GM21737 (cell line): ENCODE data around the gene SLC25A21.
"Not testable (repeated sequence)": the region's sequence is repeated elsewhere in the genome, so short reads cannot be mapped to it uniquely, and the experiment has no call there.

Experiments
- ATAC-seq: cut with Tn5 transposase; IDR thresholded peaks from one replicate; pipeline ENCODE4 v1.9.1; 2021; ENCODE audit warnings: mild to moderate bottlenecking, moderate library complexity; ENCODE audit not compliant: unreplicated experiment

SLC25A21 gene

DNA sequence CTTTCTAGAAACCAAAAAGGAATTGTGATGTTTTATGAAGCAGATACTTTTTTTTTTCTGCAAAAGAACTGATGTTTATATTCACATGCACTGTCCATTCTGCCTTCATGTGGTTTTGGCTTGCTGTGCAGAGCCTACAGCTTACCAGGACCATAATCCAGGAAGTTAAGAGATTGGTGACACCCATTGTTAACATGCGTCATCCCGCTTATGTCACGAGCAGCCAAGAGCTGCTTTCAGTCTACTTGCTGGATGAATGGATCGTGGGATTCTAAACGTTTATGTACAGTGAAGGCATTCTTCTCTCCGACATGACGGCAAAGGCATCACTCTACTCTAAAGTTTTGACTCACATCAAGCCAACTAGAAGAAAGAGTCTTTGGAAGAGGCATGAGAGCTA, 434.1 kb downstream of the SLC25A21 start:
- ATAC-seq: no peak

DNA sequence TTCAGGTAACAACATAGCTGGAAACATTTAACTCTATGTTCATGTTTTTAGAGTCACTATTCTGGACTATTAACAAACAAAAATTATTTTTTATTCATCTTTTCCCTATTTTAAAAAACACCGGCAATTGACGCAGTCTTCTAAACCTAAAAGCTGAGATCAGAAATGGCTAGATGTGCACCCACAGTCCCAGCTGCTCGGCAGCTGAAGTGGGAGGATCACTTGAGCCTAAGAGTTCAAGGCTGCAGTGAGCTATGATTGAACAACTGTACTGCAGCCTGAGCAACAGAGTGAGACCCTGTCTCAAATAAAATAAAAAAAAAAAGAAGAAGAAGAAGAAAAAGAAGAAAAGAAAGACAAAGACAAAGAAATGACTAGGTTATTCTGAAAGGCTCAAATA, 446.3 kb downstream of the SLC25A21 start:
- ATAC-seq: no peak

DNA sequence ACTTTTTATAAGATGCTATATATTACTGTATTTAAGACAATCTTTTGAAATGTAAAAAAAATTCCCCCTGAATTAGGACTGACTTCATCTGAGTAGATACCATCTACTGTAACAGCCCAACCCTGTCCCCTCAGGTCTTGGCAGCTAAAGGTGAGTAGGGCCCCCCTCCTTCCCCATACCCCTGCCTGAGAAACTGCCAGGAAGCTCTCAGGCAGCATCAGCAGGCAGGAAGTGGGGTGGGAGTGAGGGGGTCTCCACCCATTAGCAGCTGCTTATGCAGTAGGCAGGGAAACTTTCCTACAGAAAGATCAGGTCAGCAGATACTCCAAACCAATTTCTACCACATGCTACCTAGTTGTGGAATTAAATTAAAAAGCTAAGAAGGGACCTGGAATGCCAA, 448.2 kb downstream of the SLC25A21 start:
- no peak for ATAC-seq

DNA sequence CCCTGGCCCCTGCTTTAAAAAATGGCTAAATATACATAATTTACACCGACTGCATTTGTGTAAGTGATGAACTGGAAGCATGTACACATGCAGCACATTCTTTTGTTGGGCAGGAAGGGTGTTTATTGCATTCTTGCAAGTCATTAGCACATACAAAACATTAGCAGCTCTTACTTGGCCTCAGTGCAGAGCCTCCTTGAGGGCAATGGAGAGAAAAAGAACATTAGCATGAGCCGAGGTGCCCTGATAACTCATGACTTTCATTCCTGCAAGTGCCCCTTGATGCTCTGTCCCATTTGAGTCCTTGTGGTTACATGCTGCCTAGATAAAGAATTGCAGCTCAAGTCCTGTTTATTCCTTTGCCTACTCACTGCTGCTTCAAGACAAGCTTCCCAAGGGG, 448.9 kb downstream of the SLC25A21 start:
- no peak for ATAC-seq

DNA sequence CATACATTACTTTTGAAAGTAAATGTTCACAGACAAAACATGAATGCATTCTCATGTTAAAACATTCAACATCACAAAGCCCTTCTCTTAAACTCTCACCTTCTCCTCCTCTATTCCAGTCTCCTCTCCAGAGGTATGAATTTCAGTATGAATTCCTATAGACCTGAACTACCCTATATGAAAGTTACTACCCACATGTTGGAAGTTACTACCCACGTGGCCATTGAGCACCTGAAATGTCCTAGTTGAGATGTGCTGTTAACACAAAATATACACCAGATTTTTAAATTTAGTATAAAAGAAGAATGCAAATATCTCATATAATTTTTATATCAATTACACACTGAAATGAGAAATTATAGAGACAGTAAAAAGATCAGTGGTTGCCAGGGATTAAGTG, 450.5 kb downstream of the SLC25A21 start:
- no peak for ATAC-seq

DNA sequence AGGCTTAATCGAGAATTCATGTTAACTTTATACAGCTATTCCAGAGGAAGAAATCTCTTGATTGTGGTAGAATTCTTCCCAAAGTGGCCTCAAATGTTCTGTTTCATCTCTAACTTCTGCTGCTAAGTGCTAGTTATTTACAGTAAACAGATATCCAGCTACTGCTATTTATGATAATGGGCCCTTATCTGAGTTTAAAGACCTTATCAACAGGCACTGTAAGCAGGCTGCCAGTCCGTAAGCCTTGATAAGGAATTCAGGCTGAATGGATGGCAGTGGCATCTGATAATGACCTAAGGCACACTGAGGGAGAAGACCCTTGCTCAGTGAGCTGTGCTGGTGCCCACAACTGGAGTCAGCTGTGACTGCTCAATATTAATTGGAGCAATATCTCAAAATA, 451.7 kb downstream of the SLC25A21 start:
- no peak for ATAC-seq

DNA sequence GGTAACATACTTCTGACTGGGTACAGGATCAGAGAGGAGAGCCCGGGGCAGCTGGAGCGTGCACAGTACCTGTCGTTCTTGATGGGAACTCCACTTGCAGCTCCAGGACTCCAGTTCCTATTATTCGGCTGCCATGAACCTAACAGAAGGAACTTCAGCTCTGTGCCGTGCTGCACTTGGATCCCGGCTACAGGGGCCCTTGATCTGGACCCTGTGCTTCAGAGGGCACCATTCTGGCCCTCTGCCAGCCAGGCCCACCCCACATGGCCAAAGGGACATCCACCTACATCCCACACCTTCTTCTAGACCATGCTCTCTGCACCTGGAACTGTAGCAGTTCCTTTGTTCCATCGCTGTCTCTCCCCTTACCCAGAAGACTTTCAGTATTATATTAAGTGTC, 452.6 kb downstream of the SLC25A21 start:
- ATAC-seq: no peak

DNA sequence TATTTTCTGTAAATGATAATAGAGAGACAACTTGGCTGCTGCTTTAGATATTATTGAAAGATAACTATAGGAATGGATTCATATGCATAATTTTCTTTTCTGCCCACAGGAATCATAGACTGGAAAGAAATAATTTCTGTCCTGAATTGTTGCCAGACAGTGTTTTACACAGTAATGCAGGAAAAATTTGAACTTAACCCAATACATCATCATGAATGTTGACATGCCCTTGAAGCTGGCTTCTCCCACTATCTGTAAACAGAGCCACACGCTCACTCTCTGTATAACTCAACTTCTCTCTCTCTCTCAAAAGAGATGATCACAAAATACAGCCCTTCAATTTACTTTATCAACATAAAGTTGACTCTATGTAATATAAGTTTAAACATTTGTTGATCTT, 454.2 kb downstream of the SLC25A21 start:
- no peak for ATAC-seq

DNA sequence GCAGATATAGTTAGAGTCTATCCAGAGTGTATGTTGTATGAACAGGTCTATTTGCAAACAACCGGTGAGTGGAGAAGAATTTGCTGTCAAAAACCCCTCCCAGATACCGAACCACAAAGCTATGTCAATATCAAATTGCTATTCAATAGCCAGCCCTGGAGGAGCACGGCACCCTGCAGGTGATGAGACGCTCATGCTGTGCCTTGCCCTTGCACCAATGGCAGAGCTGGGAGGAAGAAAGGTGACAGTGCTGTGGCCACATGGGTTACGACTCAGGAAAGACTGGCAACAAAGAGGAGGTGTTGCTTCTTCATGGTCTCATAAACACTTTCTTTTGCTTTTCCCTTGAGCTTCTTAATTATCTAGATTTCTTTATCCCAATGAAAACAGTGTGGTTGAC, 455.0 kb downstream of the SLC25A21 start:
- no peak for ATAC-seq

DNA sequence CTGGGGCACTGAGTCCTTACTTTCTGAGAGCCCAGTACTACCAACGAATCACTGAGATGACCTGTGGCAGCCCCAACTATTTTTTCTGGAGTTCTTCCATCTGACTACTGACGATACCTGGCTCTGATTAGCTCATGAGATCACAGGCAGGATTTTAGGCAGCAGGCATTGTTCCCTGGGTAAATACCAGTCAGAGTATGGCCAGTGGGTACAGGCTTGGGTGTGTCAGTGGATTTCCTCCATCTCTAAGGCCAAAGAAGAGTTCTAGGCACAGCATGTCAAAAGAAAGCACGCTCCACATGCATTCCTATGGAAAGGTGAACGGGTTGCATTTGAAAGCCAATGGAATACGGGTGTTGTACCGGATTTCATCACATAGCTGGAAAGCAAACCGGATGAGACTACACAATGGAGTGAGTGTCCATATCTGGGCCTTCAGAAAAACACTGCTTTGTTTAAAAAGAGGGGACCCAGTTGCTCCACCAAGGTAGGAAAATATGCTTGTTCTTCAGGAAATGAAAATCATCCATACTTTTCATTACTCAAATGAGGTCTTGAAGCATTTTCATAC, 455.7 kb downstream of the SLC25A21 start:
- ATAC-seq: no peak

DNA sequence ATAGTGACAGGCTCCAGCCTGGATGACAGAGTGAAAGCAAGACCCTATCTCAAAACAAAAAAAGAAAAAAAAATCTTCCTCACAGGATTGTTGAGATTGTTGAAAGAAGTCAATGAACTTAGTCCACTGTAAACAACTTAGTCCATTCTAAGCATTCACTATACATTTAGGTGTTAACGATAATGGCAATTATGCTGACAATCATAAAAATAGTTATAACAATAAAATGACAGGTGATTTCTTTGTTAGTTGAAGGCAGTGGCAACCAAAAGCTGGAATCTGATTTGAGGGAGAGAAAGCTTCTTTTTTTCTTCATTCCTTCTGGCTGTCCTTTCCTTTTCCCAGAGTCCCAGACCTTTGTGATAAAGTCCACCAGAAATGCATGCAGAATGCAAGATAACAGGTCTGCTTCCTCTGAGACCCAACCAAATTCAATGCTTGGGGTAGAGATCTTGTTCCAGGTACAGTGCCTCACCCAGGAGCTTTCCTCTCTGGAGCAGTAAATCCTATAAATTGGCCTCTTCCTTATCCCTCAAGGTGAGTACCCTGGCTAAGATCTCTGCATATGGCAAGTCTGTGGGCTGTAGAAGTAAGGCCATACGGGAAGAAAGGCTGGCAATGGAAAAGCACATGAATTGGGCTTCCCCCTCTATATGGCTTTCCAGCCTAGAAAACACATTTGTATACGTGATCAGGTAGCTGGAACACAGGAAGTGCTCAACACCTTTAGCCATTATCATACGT, 458.3 kb downstream of the SLC25A21 start:
- ATAC-seq: no peak

DNA sequence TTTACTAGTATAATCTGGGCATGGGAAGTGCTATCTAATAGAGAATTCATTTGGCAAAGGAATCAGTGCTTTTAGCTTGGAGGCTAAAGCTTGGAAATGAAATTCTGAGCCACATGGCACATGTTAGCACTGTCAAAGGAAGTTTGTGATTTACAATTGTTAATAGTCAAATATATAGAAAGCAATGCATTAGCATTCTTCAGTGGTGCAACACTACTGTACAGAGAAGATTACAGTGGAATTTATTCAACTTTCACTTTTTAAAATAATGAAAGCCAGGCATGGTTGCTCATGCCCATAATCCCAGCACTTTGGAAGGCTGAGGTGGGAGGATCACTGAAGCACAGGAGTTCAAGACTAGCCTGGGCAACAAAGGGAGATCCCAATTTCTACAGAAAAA, 464.8 kb downstream of the SLC25A21 start:
- no peak for ATAC-seq

DNA sequence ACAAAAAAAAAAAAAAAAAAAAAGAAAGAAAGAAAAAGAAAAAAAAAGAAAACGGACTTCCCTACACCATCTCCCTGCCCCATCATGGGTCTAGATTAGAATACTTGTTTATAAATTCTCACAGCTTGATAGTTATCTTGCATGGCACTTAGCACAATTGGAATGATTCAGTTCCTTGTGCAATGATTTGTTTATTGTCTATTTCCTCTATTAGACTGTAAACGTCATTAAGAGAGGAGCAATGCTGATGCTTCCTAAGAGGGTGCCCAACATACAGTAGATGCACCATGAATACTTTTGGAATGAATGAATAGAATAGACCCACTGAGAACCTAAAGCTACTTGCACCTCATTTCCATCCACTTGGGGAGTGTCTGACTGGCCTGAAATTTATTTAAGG, 469.9 kb downstream of the SLC25A21 start:
- no peak for ATAC-seq

DNA sequence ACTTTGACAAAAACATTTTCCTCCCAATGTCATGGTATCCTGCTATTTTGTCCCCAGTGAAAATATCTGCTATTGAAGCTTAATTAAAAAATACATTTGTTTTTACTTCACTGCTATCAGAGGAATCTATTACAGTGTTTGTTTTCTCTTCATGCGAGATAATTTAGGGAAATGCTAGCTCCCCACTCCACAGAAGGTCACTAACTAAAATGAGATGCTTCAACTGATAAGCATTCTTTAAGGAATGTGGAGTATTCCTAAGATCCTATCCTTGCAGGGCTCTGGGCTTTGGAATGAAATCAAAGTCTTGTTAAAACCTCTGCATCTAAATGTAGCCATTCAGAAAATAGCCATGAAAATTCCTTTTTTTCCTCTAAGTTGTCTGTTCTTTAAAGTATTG, 471.3 kb downstream of the SLC25A21 start:
- ATAC-seq: no peak

DNA sequence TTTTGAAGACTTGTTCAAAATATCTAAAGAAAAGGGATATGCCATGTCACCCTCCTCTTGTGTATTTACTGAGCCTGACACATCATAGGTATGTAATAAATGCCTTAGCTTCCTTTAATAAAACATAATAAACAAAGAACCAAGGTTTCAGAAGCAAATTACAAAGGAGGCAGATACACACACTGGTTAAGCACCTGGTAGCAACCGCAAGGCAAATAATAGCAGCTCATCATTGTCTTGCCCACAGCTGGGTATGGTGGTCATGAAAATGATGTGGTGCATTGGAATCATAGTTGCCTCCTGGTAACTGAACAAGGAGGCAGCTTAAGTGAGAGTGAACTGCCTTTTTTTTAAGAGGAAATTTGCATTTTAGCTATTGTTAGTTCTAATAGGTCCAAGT, 471.8 kb downstream of the SLC25A21 start:
- ATAC-seq: no peak

DNA sequence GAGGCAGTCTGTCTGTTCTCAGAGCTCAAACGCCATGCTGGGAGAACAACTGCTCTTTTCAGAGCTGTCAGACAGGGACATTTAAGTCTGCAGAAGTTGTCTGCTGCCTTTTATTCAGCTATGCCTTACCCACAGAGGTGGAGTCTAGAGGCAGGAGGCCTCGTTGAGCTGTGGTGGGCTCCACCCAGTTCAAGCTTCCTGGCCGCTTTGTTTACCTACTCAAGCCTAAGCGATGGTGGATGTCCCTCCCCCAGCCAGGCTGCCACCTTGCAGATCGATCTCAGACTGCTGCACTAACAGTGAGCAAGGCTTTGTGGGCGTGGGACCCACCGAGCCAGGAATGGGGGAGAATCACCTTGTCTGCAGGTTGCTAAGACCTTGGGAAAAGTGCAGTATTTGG, 473.0 kb downstream of the SLC25A21 start:
- ATAC-seq: not testable (repeated sequence)

DNA sequence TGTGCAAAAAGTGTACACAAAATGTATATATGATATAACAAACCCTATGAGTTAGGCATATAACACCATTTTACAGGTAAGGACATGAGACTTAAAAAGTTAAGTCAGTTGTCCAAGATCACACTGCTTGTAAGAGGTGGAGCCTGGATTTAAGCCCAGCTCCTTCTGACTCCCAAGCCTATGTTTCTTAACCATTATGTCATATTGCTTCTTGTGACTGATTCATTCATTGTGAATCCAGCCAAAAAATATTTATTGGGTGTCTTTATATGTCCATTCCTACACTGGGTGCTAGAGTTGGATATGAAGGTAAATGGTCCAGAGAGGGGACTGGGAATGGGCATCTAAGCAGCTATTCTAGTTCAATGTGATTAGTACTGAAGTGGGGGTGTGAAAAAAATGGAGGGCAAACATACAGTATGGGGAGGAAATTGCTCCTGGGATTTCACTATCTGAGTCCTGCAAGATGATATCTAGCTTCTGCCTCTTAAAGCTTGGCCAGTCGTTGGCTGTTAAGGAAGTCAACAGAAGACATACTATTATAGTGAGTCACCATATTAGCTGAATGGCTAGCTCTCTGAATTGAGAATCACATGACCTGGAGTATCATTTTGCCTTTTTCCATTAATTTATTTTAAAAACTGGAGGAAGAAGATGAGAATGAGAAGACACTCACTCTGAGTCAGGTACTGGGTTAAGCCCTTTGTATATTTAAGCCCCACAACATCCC, 481.9 kb downstream of the SLC25A21 start:
- no peak for ATAC-seq

DNA sequence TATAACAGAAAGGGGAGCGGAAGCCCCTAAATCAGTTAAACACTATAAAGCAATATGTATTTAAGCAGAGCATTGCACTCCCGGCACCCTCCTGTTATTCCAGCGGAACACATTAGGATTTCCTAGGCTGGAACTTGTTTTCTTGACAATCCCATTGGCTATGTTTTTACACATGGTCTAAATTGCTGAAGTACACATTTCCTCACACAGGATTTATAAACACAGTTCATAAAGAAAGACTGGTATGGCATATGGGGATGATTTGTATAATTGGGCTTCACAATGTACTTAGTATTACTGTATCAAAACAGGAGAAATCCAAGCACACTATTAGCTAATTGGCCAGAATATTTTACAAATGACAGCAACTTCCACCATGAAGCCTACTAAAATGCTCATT, 487.5 kb downstream of the SLC25A21 start:
- no peak for ATAC-seq

DNA sequence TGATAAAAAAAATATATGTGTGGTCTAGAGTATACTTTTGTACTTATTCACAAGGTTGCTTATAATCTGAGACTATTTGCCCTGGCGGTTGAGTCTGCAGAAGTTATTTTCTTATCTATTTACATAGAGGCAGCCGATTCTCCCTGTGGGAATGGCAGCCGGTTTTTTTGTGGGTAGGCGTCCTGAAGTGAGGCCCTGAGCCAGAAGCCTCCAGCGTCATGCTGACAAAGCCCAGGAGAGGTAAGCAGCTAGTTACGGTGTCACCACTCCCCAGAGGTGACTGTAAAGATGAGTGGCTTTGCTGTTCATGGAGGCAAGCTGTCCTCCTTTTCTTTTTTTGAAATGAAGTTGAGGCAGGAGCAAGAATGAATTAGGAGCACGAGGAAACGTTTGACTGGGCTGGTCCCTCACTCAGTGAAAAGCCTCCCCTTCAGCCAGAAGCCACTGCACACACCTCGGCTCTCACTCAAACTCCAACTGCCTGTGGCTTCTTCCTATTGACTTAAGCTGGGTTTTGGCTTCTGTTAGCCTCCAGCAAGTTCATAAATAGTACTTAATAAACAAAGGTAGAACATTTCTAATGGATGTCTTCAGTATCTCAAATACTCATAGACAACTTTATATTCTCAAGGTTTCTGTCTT, 489.2 kb downstream of the SLC25A21 start:
- ATAC-seq: no peak

DNA sequence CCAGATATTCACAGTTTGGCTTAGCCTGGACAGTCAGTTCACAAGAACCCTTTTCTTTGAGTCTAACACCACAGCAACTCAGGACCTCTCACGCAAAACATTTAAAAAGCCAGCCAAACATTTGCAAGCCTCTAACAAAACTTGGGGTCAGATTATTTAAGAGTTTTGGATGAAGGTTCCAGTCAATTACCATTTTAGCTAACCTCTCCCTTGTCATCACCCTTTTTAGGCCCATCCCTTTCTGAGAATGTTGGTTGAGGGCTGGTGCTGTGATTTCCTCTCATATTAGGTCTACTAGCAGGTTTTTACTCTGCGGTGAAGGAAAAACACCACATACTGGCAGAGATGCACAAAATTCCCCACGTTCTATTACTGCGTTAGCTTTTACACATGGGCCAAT, 490.1 kb downstream of the SLC25A21 start:
- no peak for ATAC-seq

DNA sequence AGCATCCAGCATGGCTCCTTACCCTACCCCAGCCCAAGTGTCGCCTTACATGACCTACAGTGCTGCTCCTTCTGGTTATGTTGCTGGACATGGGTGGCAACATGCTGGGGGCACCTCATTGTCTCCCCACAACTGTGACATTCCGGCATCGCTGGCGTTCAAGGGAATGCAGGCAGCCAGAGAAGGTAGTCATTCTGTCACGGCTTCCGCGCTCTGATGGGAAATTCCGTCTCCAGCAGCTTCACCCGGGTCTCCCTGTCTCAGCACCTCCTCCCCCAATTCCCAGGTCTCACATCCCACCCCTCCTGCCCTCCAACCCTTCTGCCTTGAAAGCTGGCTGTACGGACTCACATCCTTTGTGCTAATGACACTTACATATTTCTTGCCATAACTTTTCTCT, 496.2 kb downstream of the SLC25A21 start:
- ATAC-seq: no peak

DNA sequence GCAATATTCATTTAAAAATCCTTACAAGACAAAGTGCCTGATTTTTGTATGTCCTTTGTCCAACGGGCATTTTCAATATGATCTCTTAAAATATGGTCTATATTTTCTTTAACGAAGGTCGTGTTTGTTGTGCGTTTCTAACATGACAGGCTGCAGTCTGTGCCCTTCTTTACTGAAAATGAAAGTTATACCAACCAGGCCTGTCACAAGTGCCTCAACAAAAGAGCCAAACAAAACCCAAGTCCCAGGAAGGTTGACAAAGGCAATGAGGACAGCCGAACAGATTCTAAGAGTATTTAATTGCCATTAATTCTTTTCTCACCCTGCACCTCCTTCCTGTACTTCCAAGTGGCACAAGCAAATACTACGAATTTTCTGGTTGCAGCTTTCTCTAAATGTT, 496.8 kb downstream of the SLC25A21 start:
- no peak for ATAC-seq
